Mesenchymal stem cell (in vitro differentiated cells and primary cell): ENCODE data around the gene EDNRA.

Experiments
- DNase-seq: peaks from one replicate; pipeline ENCODE4 v3.0.0-alpha.2; 2013
- H2AFZ ChIP-seq: one replicate; pipeline ENCODE4 v1.6.1; 2013; ENCODE audit warnings: low read depth, mild to moderate bottlenecking, control low read depth, inconsistent platforms, low read length, moderate library complexity
- H2AK5ac ChIP-seq: 2 replicates; pipeline ENCODE4 v1.6.1; 2013; ENCODE audit warnings: low read length, moderate library complexity, mild to moderate bottlenecking, inconsistent platforms; ENCODE audit not compliant: severe bottlenecking
- H2BK120ac ChIP-seq: one replicate; pipeline ENCODE4 v1.6.1; 2013; ENCODE audit warnings: low read depth, mild to moderate bottlenecking, inconsistent platforms, low read length, moderate library complexity
- H2BK12ac ChIP-seq, 2 experiments: one replicate each; pipeline ENCODE4 v1.6.1; 2013; ENCODE audit warnings: inconsistent platforms in 2 of 2, low read length in 2 of 2, mild to moderate bottlenecking in 2 of 2, moderate library complexity in 2 of 2, control low read depth in 1 of 2
- H2BK15ac ChIP-seq: one replicate; pipeline ENCODE4 v1.6.1; 2013; ENCODE audit warnings: mild to moderate bottlenecking, low read depth, inconsistent platforms; ENCODE audit not compliant: poor library complexity, severe bottlenecking
- H2BK5ac ChIP-seq: 2 replicates; pipeline ENCODE4 v1.6.1; 2013; ENCODE audit warnings: low read depth, mild to moderate bottlenecking, low read length, control low read depth, inconsistent platforms; ENCODE audit not compliant: poor library complexity, severe bottlenecking
- H3K14ac ChIP-seq, 2 experiments: one replicate each; pipeline ENCODE4 v1.6.1; 2013; ENCODE audit warnings: inconsistent platforms in 2 of 2, low read length in 2 of 2, control low read depth in 1 of 2, mild to moderate bottlenecking in 1 of 2, moderate library complexity in 1 of 2
- H3K18ac ChIP-seq, 2 experiments: one replicate each; pipeline ENCODE4 v1.6.1; 2013; ENCODE audit warnings: inconsistent platforms in 2 of 2, low read length in 2 of 2, control low read depth in 1 of 2, low read depth in 1 of 2, mild to moderate bottlenecking in 1 of 2
- H3K23ac ChIP-seq, 2 experiments: one replicate each; pipeline ENCODE4 v1.6.1; 2013; ENCODE audit warnings: inconsistent platforms in 2 of 2, low read length in 2 of 2, mild to moderate bottlenecking in 2 of 2, moderate library complexity in 2 of 2, control low read depth in 1 of 2
- H3K27ac ChIP-seq: 2 replicates; pipeline ENCODE4 v1.5.1; 2013; ENCODE audit warnings: mild to moderate bottlenecking, moderate library complexity, low read length, control low read depth, inconsistent platforms; ENCODE audit not compliant: poor library complexity, severe bottlenecking
- H3K27me3 ChIP-seq, 2 experiments: 2 replicates each; pipeline versions ENCODE4 v1.6.1 to v1.7.0; 2013; ENCODE audit warnings: low read length in 2 of 2, mild to moderate bottlenecking in 2 of 2, moderate library complexity in 2 of 2, control low read depth in 1 of 2, inconsistent platforms in 1 of 2; ENCODE audit not compliant: control insufficient read depth in 1 of 2, insufficient read depth in 1 of 2
- H3K36me3 ChIP-seq, 2 experiments: 2 replicates each; pipeline versions ENCODE4 v1.6.1 to v1.7.0; 2013; ENCODE audit warnings: low read length in 2 of 2, control low read depth in 1 of 2, inconsistent platforms in 1 of 2, low read depth in 1 of 2, mild to moderate bottlenecking in 1 of 2; ENCODE audit not compliant: insufficient read depth in 2 of 2, control insufficient read depth in 1 of 2
- H3K4ac ChIP-seq, 2 experiments: one replicate each; pipeline ENCODE4 v1.6.1; 2013; ENCODE audit warnings: inconsistent platforms in 2 of 2, low read length in 2 of 2, mild to moderate bottlenecking in 2 of 2, moderate library complexity in 2 of 2, control low read depth in 1 of 2, low read depth in 1 of 2
- H3K4me1 ChIP-seq: 2 replicates; pipeline ENCODE4 v1.6.1; 2013; ENCODE audit warnings: low read depth, low read length, control low read depth; ENCODE audit not compliant: control insufficient read depth, insufficient read depth
- H3K4me2 ChIP-seq: 2 replicates; pipeline ENCODE4 v1.6.1; 2013; ENCODE audit warnings: low read length, mild to moderate bottlenecking, inconsistent platforms; ENCODE audit not compliant: poor library complexity, severe bottlenecking
- H3K4me3 ChIP-seq, 2 experiments: 2 replicates each; pipeline versions ENCODE4 v1.5.1 to v1.7.0; 2013; ENCODE audit warnings: low read length in 2 of 2, mild to moderate bottlenecking in 2 of 2, control low read depth in 1 of 2, low read depth in 1 of 2; ENCODE audit not compliant: insufficient read depth in 1 of 2
- H3K79me1 ChIP-seq: replicated peaks from 2 replicates; pipeline ENCODE4 v1.6.1; 2013; ENCODE audit warnings: mild to moderate bottlenecking, control low read depth, low read length, inconsistent platforms; ENCODE audit not compliant: poor library complexity, severe bottlenecking
- H3K9ac ChIP-seq: 2 replicates; pipeline ENCODE4 v1.7.0; 2013; ENCODE audit warnings: mild to moderate bottlenecking, low read length, moderate library complexity
- H3K9me3 ChIP-seq: 2 replicates; pipeline ENCODE4 v1.7.0; 2013; ENCODE audit warnings: mild to moderate bottlenecking, low read length; ENCODE audit not compliant: control insufficient read depth
- H4K8ac ChIP-seq: one replicate; pipeline ENCODE4 v1.6.1; 2013; ENCODE audit warnings: inconsistent platforms, mild to moderate bottlenecking, low read length, moderate library complexity
- H4K91ac ChIP-seq: one replicate; pipeline ENCODE4 v1.6.1; 2013; ENCODE audit warnings: mild to moderate bottlenecking, low read length, inconsistent platforms
- WGBS: methylation state at CpG from one replicate; pipeline ENCODE4 v1.1.7; 2013; ENCODE audit warnings: mixed read lengths; 5-methylcytosine and 5-hydroxymethylcytosine counted together

Gene EDNRA

GRCh38 chr4:147586637-147587036, 105.7 kb downstream of the EDNRA start:
- peak overlapping the region; percentile 19 for H2BK120ac ChIP-seq
- no peak overlapping the region for H3K14ac ChIP-seq
- WGBS, result 90% methylated on average over 3 of the region's 4 CpGs

DNA sequence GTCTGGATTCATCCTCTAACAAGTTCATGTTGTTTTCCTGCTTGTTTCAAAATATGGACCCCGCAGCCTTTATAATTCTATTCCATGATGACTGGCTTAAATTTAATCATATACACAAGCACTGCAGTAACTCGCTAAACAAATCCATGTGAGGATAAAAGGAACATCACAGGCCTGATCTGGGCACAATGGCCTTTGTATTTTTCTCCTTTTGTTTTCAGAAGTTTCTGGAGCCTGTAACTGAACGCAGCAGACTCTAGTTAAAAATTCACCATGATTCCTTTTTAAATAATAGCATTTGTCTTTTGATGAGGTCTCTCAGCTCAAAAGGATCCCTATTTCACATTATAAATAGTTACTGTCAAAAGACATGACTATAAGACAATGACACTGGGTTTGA, 106.1 kb downstream of the EDNRA start:
- Histone ChIP-seq H3K27me3 (no peaks in the 10 kb centered on the region), H2BK5ac (no peak overlapping the region), H2BK12ac (no peak overlapping the region)

More at GRCh38 chr4:147586637-147587036, 105.7 kb downstream of the EDNRA start:
- H3K27me3 ChIP-seq, result no peaks in the 10 kb centered on the region
- no peaks in the 10 kb centered on the region for H3K79me1 ChIP-seq
- no peak overlapping the region for H2BK5ac ChIP-seq
- no peak overlapping the region for H4K8ac ChIP-seq
- no peak overlapping the region for H3K4ac ChIP-seq
- H3K27ac ChIP-seq, result no peak overlapping the region
- peaks cover 4% of the 10 kb centered on the region for H3K4me1 ChIP-seq
- no peak overlapping the region for H2AFZ ChIP-seq
- H3K4me3 ChIP-seq, result no peak overlapping the region
- H3K18ac ChIP-seq, result no peak overlapping the region
- H3K4me2 ChIP-seq, result no peak overlapping the region
- no peaks in the 10 kb centered on the region for H3K36me3 ChIP-seq
- H4K91ac ChIP-seq, result no peak overlapping the region
- no peak overlapping the region for H3K23ac ChIP-seq
- peak overlapping the region in 1 of 2 experiments; percentile 49 for H2BK12ac ChIP-seq
- no peak for DNase-seq
- no peak overlapping the region for H3K9ac ChIP-seq
- no peak overlapping the region for H2AK5ac ChIP-seq
- no peak overlapping the region for H2BK15ac ChIP-seq
- H3K9me3 ChIP-seq, result peaks cover 11% of the 10 kb centered on the region

DNA sequence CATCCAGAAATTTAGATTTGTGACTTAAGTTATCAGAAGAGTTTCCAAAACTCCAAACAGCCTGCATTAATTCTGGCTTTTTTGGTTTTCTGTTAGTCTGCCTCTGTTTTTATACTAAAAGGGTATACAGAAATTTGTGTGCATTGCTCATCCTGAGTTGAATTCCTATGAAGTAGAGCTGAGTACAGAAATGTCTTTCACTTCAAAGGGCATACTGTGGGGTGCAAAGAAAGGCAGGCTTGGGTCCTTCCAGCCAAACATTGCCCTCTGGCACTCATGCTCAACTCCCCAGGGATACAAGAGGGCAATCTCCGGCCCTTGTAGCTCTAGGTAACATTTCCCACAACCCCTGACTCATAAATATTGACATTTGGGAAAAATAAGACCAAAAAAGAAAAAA, 108.7 kb downstream of the EDNRA start:
- no CpG with 5 or more reads among the region's 1 CpG for WGBS

More for the DNA sequence above, 106.1 kb downstream of the EDNRA start:
- WGBS, result 100% methylated on average over 2 of the region's 3 CpGs
- no peak overlapping the region for H3K27ac ChIP-seq
- H4K91ac ChIP-seq, result no peak overlapping the region
- H2BK120ac ChIP-seq, result no peak overlapping the region
- no peak overlapping the region for H3K4me3 ChIP-seq
- H2AFZ ChIP-seq, result no peak overlapping the region
- H3K4me1 ChIP-seq, result peaks cover 4% of the 10 kb centered on the region
- no peaks in the 10 kb centered on the region for H3K36me3 ChIP-seq
- H3K4ac ChIP-seq, result no peak overlapping the region
- H3K14ac ChIP-seq, result no peak overlapping the region
- H3K9ac ChIP-seq, result no peak overlapping the region
- no peak overlapping the region for H3K23ac ChIP-seq
- no peak overlapping the region for H4K8ac ChIP-seq
- H3K18ac ChIP-seq, result no peak overlapping the region
- no peaks in the 10 kb centered on the region for H3K79me1 ChIP-seq
- H3K4me2 ChIP-seq, result no peak overlapping the region
- DNase-seq, result no peak
- no peak overlapping the region for H2AK5ac ChIP-seq
- no peak overlapping the region for H2BK15ac ChIP-seq
- peaks cover 11% of the 10 kb centered on the region for H3K9me3 ChIP-seq

GRCh38 chr4:147590249-147590920, 109.5 kb downstream of the EDNRA start:
- no peaks in the 10 kb centered on the region for H3K36me3 ChIP-seq
- no peaks in the 10 kb centered on the region for H3K9me3 ChIP-seq
- no peak overlapping the region for H4K8ac ChIP-seq
- H2BK5ac ChIP-seq, result no peak overlapping the region
- 0% methylated on average over 3 of the region's 12 CpGs for WGBS
- no peak overlapping the region for H2AK5ac ChIP-seq
- peaks cover 4% of the 10 kb centered on the region for H3K4me1 ChIP-seq
- no peak overlapping the region for H3K4me2 ChIP-seq
- H3K27me3 ChIP-seq, result no peaks in the 10 kb centered on the region
- no peak overlapping the region for H3K4me3 ChIP-seq
- no peak overlapping the region for H2BK120ac ChIP-seq
- no peaks in the 10 kb centered on the region for H3K79me1 ChIP-seq
- H3K23ac ChIP-seq, result no peak overlapping the region
- H4K91ac ChIP-seq, result no peak overlapping the region
- H3K18ac ChIP-seq, result no peak overlapping the region
- no peak overlapping the region for H2BK12ac ChIP-seq
- no peak overlapping the region for H3K14ac ChIP-seq
- H3K4ac ChIP-seq, result peak overlapping the region in 1 of 2 experiments; percentile 3
- H2AFZ ChIP-seq, result no peak overlapping the region
- peak overlapping the region; percentile 64 for H3K9ac ChIP-seq
- no peak overlapping the region for H3K27ac ChIP-seq
- peak overlapping the region; percentile 3 for H2BK15ac ChIP-seq
- DNase-seq, result peak; percentile 74

More for the DNA sequence above, 108.7 kb downstream of the EDNRA start:
- DNase-seq, result peak; percentile 21
- H3K18ac ChIP-seq, result peak overlapping the region; percentile 54 to 80
- peak overlapping the region; percentile 82 for H4K8ac ChIP-seq
- no peak overlapping the region for H2AFZ ChIP-seq
- H3K27ac ChIP-seq, result peak overlapping the region; percentile 43
- no peak overlapping the region for H2AK5ac ChIP-seq
- H3K23ac ChIP-seq, result no peak overlapping the region
- H3K4me1 ChIP-seq, result peaks cover 4% of the 10 kb centered on the region
- peak overlapping the region; percentile 52 to 77 for H2BK12ac ChIP-seq
- H3K9me3 ChIP-seq, result peaks cover 7% of the 10 kb centered on the region
- peak overlapping the region; percentile 43 for H3K4me2 ChIP-seq
- H2BK5ac ChIP-seq, result no peak overlapping the region
- H3K14ac ChIP-seq, result no peak overlapping the region
- no peak overlapping the region for H2BK15ac ChIP-seq
- H3K9ac ChIP-seq, result peak overlapping the region; percentile 64
- H3K79me1 ChIP-seq, result no peaks in the 10 kb centered on the region
- H3K27me3 ChIP-seq, result no peaks in the 10 kb centered on the region
- H2BK120ac ChIP-seq, result no peak overlapping the region
- no peak overlapping the region for H4K91ac ChIP-seq
- H3K4me3 ChIP-seq, result no peak overlapping the region
- peak overlapping the region in 1 of 2 experiments; percentile 75 for H3K4ac ChIP-seq
- no peaks in the 10 kb centered on the region for H3K36me3 ChIP-seq
